H1 (cell line): Measurements from ENCODE around the gene EPHB6.

Source experiments
- EZH2 ChIP-seq: fragments of 200-600 bp; sonication (generic); IDR thresholded peaks from 2 replicates; pipeline ENCODE4 v1.7.1; 2012; ENCODE audit warnings: low read depth, mild to moderate bottlenecking, moderate library complexity, low read length, inconsistent platforms; ENCODE audit not compliant: severe bottlenecking
- GTF2F1 ChIP-seq: IDR thresholded peaks from 2 replicates; pipeline ENCODE4 v1.6.1; 2012; ENCODE audit warnings: low read depth, low read length, improper control_type of control experiment, borderline replicate concordance
- NANOG ChIP-seq: IDR thresholded peaks from 2 replicates; pipeline ENCODE4 v1.6.1; 2011; ENCODE audit warnings: low read length, low read depth, mild to moderate bottlenecking, inconsistent platforms; ENCODE audit not compliant: insufficient read depth, poor library complexity, severe bottlenecking
- POLR2A ChIP-seq, 2 experiments: IDR thresholded peaks; 1 replicate in 1 of 2; 2 replicates in 1 of 2; pipeline ENCODE4 v1.6.1; 2011; ENCODE audit warnings: low read depth in 2 of 2, low read length in 2 of 2, mild to moderate bottlenecking in 2 of 2; ENCODE audit errors: control extremely low read depth in 1 of 2
- POLR2AphosphoS5 ChIP-seq: IDR thresholded peaks from 2 replicates; pipeline ENCODE4 v1.6.1; 2011; ENCODE audit warnings: low read depth, low read length
- POU5F1 ChIP-seq: IDR thresholded peaks from 2 replicates; pipeline ENCODE4 v1.6.1; 2011; ENCODE audit warnings: low read depth, mild to moderate bottlenecking, low read length, moderate library complexity
- TAF7 ChIP-seq: optimal IDR thresholded peaks from 2 replicates; pipeline ENCODE3; 2011; ENCODE audit warnings: low read depth, mild to moderate bottlenecking, inconsistent platforms, low read length, moderate library complexity, borderline replicate concordance
- YY1 ChIP-seq: IDR thresholded peaks from 2 replicates; pipeline ENCODE4 v1.6.1; 2011; ENCODE audit warnings: low read depth, mild to moderate bottlenecking, low read length
- ZNF274 ChIP-seq: IDR thresholded peaks from 2 replicates; pipeline ENCODE4 v1.7.0; 2012; ENCODE audit warnings: low read length, borderline replicate concordance; ENCODE audit errors: extremely low read depth
- TF ChIP-seq, protein P1 (sequence below), 3 experiments: IDR thresholded peaks; 1 replicate in 2 of 3; 2 replicates in 1 of 3; pipeline versions ENCODE4 v1.5.1 to v1.6.1; 2011; ENCODE audit warnings: low read length in 3 of 3, mild to moderate bottlenecking in 3 of 3, inconsistent platforms in 2 of 3, low read depth in 1 of 3, moderate library complexity in 1 of 3; ENCODE audit not compliant: insufficient read depth in 1 of 3; ENCODE audit errors: control extremely low read depth in 1 of 3
- TF ChIP-seq, protein P2 (sequence below): IDR thresholded peaks from 2 replicates; pipeline ENCODE4 v1.6.1; 2011; ENCODE audit warnings: low read length, improper control_type of control experiment
- TF ChIP-seq, protein P3 (sequence below): IDR thresholded peaks from 2 replicates; pipeline ENCODE4 v1.6.1; 2012; ENCODE audit warnings: inconsistent platforms

DNA sequence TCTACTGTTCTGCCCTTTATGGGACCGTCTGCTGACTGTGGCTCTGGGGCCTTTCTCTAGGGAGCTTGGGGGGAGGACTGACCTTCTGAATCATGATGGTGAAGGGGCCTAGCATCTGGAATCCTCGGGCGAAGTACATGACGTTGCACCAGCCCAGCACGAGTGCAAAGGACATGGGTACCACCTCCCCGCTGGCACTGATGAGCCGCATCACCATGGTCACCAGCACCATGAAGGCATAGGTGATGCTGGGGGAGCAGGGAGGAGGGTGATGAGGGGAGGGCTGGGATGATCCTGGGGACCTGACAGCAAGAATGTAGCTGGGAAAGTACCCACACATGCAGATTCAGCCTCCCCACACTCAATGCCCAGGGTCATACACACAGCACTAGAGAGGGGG is 19.5 kb downstream of the EPHB6 start:
- TF ChIP-seq, protein P1, sequence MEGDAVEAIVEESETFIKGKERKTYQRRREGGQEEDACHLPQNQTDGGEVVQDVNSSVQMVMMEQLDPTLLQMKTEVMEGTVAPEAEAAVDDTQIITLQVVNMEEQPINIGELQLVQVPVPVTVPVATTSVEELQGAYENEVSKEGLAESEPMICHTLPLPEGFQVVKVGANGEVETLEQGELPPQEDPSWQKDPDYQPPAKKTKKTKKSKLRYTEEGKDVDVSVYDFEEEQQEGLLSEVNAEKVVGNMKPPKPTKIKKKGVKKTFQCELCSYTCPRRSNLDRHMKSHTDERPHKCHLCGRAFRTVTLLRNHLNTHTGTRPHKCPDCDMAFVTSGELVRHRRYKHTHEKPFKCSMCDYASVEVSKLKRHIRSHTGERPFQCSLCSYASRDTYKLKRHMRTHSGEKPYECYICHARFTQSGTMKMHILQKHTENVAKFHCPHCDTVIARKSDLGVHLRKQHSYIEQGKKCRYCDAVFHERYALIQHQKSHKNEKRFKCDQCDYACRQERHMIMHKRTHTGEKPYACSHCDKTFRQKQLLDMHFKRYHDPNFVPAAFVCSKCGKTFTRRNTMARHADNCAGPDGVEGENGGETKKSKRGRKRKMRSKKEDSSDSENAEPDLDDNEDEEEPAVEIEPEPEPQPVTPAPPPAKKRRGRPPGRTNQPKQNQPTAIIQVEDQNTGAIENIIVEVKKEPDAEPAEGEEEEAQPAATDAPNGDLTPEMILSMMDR (IDR thresholded peaks at IDR 0.05; ENCODE audit: control extremely low read depth in 1 of 3, insufficient read depth in 1 of 3, low read depth in 1 of 3, low read length in 3 of 3): no peak
- TF ChIP-seq TAF7 (no peak), EZH2 (no peak), POLR2A (IDR thresholded peaks at IDR 0.05; ENCODE audit: control extremely low read depth in 1 of 2, low read depth in 2 of 2, low read length in 2 of 2) (no peak), GTF2F1 (no peak), ZNF274 (no peak), POLR2AphosphoS5 (no peak), YY1 (no peak), POU5F1 (no peak), NANOG (no peak)
- TF ChIP-seq, protein P2, sequence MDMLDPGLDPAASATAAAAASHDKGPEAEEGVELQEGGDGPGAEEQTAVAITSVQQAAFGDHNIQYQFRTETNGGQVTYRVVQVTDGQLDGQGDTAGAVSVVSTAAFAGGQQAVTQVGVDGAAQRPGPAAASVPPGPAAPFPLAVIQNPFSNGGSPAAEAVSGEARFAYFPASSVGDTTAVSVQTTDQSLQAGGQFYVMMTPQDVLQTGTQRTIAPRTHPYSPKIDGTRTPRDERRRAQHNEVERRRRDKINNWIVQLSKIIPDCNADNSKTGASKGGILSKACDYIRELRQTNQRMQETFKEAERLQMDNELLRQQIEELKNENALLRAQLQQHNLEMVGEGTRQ: no peak
- TF ChIP-seq, protein P3, sequence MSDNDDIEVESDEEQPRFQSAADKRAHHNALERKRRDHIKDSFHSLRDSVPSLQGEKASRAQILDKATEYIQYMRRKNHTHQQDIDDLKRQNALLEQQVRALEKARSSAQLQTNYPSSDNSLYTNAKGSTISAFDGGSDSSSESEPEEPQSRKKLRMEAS: no peak
